A549 (cell line): Measurements from ENCODE around the gene ISG15. TPM values are rescaled to one million over a fixed set of nuclear protein-coding genes. Genes with fewer than 3 reads are reported as not detected.
A peak's percentile ranks its signal among the peaks of the same experiment; 100 is the strongest.
"Not testable (repeated sequence)": the region's sequence is repeated elsewhere in the genome, so short reads cannot be mapped to it uniquely, and the experiment has no call there.

Experiments used
- ATAC-seq, 2 experiments: fragments of 200-7000 bp in 1 of 2; fragments of >200 bp in 1 of 2; cut with Nextera tagmentation in 1 of 2; cut with Tn5 transposase in 1 of 2; 3 replicates each; pipeline versions ENCODE4 v1.8.0 to v1.9.1; 2018 to 2020; ENCODE audit warnings: mild to moderate bottlenecking in 1 of 2, moderate library complexity in 1 of 2
- CTCF ChIA-PET: fragments of 300-600 bp; sonication (Branson Sonifier 250); formaldehyde crosslinking; extraction: SDS; loops from one replicate; lab custom pipeline; 2021; ENCODE audit warnings: antibody characterized with exemption, inconsistent platforms; lab: Yijun Ruan, JAX
- POLR2A ChIA-PET: fragments of 350-600 bp; formaldehyde crosslinking; extraction: SDS; loops from one replicate; lab custom pipeline; 2021; ENCODE audit warnings: antibody characterized with exemption, inconsistent platforms; lab: Yijun Ruan, JAX
- DNase-seq, 2 experiments: peaks; one replicate each; pipeline versions ENCODE4 v3.0.0 to v3.0.0-alpha.2; 2011 to 2016; ENCODE audit warnings: low read depth in 1 of 2, low spot score in 1 of 2
- FAIRE-seq: peaks from 2 replicates; lab custom pipeline; 2011; peaks lifted over from hg19 to GRCh38; lab: Jason Lieb, UNC
- H3K27ac ChIP-seq, 2 experiments: fragments of >200 bp; sonication (Bioruptor Twin); formaldehyde crosslinking; 3 replicates each; pipeline ENCODE4 v1.5.1; 2016 to 2017
- H3K4me1 ChIP-seq: fragments of >200 bp; sonication (Bioruptor Twin); formaldehyde crosslinking; 3 replicates; pipeline ENCODE4 v1.6.1; 2016
- H3K4me2 ChIP-seq: fragments of >200 bp; sonication (Bioruptor Twin); formaldehyde crosslinking; 3 replicates; pipeline ENCODE4 v1.6.1; 2016
- H3K4me3 ChIP-seq: fragments of >200 bp; sonication (Bioruptor Twin); formaldehyde crosslinking; 3 replicates; pipeline ENCODE4 v1.5.1; 2016
- H3K9me3 ChIP-seq: fragments of >200 bp; sonication (Bioruptor Twin); formaldehyde crosslinking; 3 replicates; pipeline ENCODE4 v1.6.1; 2016
- ATOH8 ChIP-seq: fragments of 250-450 bp; sonication (Bioruptor Pico); IDR thresholded peaks from 2 replicates; pipeline ENCODE4 v1.5.0; 2020; ENCODE audit warnings: low read depth, mild to moderate bottlenecking, moderate library complexity
- EHMT2 ChIP-seq: fragments of 200-600 bp; sonication (generic); IDR thresholded peaks from 2 replicates; pipeline ENCODE4 v1.6.1; 2016; ENCODE audit warnings: antibody characterized with exemption, low read depth, mild to moderate bottlenecking, moderate library complexity
- HMGXB4 ChIP-seq: fragments of 250-450 bp; sonication (Bioruptor Pico); IDR thresholded peaks from 2 replicates; pipeline ENCODE4 v1.5.0; 2021; ENCODE audit warnings: mild to moderate bottlenecking, moderate library complexity, borderline replicate concordance
- HOXA7 ChIP-seq: fragments of 250-450 bp; sonication (Bioruptor Pico); IDR thresholded peaks from 2 replicates; pipeline ENCODE4 v1.5.0; 2020; ENCODE audit warnings: mild to moderate bottlenecking, moderate library complexity
- JUNB ChIP-seq: fragments of >200 bp; sonication (Bioruptor Twin); formaldehyde crosslinking; IDR thresholded peaks from 2 replicates; pipeline ENCODE4 v1.6.1; 2016
- KDM5A ChIP-seq: fragments of 200-600 bp; sonication (generic); IDR thresholded peaks from 2 replicates; pipeline ENCODE4 v1.6.1; 2016; ENCODE audit warnings: antibody characterized with exemption, mild to moderate bottlenecking
- NPAS2 ChIP-seq: fragments of 250-450 bp; sonication (Bioruptor Pico); IDR thresholded peaks from 2 replicates; pipeline ENCODE4 v1.8.0; 2022; ENCODE audit warnings: mild to moderate bottlenecking, moderate library complexity, borderline replicate concordance
- RAD21 ChIP-seq, 2 experiments: fragments of >200 bp in 1 of 2; sonication (Bioruptor Twin) in 1 of 2; formaldehyde crosslinking in 1 of 2; IDR thresholded peaks in 1 of 2; conservative IDR thresholded peaks in 1 of 2; 2 replicates in 1 of 2; 3 replicates in 1 of 2; pipeline ENCODE4 v1.6.1; 2012 to 2018; ENCODE audit warnings: inconsistent platforms in 1 of 2
- RFX5 ChIP-seq: fragments of 450-650 bp; IDR thresholded peaks from 2 replicates; pipeline ENCODE4 v1.7.1; 2014; ENCODE audit warnings: antibody characterized with exemption, mild to moderate bottlenecking, moderate library complexity
- SMC3 ChIP-seq: fragments of >200 bp; sonication (Bioruptor Twin); formaldehyde crosslinking; IDR thresholded peaks from 3 replicates; pipeline ENCODE4 v1.6.1; 2018; ENCODE audit warnings: inconsistent platforms
- ZSCAN20 ChIP-seq: fragments of 250-450 bp; sonication (Bioruptor Pico); IDR thresholded peaks from 2 replicates; pipeline ENCODE4 v1.8.0; 2022; ENCODE audit warnings: mild to moderate bottlenecking, moderate library complexity
- WGBS: methylation state at CpG from one replicate; pipeline ENCODE4 v1.1.6; 2017; ENCODE audit errors: missing lambda C conversion rate; 5-methylcytosine and 5-hydroxymethylcytosine counted together
- polyA plus RNA-seq, 4 experiments: library from polyadenylated mRNA; depleted of rRNA in 3 of 4; stranded (reverse); fragments of >200 nt; fragmentation: RNase III in 1 of 4; extraction: RNeasy Plus Mini Kit Qiagen cat#74134 plus additional on column Dnase treatment in 1 of 4; gene quantifications; 2 replicates in 3 of 4; 3 replicates in 1 of 4; pipeline ENCODE4 v1.2.3, GENCODE V29; 2011 to 2017
- TF ChIP-seq, protein P1 (sequence below): fragments of 200-600 bp; sonication (generic); IDR thresholded peaks from 2 replicates; pipeline ENCODE4 v1.6.1; 2016; ENCODE audit warnings: antibody characterized with exemption, mild to moderate bottlenecking, moderate library complexity
- TF ChIP-seq, protein P2 (sequence below): fragments of >200 bp; sonication (Bioruptor Twin); formaldehyde crosslinking; IDR thresholded peaks from 3 replicates; pipeline ENCODE4 v1.5.1; 2016
- TF ChIP-seq, protein P3 (sequence below): IDR thresholded peaks from 2 replicates; pipeline ENCODE4 v1.6.1; 2012; ENCODE audit warnings: low read depth, borderline replicate concordance

The ISG15 gene
- polyA plus RNA-seq, 2 of the 4 experiments (the other 2 are of a cell fraction): 4.6 to 11.2 TPM

DNA sequence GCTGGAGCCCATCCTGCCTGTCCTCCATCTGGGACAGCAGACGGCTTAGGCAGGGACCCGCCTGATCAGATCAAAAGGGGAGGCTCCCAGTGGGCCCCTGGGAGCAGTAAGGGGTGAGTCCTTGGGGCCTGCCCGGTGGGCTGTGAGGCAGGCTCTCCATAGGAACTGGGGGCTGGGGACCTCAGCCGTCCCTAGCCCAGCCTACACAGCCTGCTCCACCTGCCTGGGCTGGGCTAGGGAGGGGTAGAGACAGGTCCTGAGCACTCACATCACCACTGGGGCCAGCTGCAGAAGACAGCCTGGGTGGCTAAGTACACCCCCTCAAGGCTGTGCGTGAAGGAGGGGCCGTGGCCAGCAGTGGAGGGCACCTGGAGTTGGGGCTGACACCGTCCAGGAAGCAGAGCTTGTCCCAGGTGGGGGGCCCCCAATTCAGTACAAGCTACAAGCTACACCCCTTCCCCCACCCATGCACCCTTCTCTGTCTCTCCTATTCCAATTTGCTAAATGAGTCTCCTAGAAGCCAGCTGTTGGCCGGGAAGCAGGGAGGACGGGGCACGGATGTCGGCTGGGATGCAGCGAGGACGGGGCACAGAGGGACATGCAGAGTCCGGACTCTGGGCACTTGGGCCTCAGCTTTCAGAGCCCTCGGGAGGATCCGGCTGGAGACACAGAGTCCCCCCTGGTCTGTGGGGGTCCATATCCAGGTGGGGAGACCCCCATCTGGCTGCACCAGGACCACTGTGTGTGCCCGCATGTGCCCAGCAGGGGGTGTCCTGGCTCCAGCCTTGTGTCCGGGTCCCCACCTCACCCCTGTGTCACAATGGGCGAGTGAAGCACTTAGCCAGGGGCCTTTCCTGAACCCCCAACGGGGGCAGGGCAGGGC, 1.7 kb downstream of the ISG15 start:
- DNase-seq (no peak), FAIRE-seq (no peak), ATAC-seq (peak in 1 of 2 experiments; percentile 43; a peak in 3 of 6 replicates)
- no peak overlapping the region for H3K4me3 ChIP-seq
- H3K4me2 ChIP-seq: no peak overlapping the region
- 83% methylated on average over 14 of the region's 20 CpGs for WGBS
- H3K9me3 ChIP-seq: no peaks in the 10 kb centered on the region
- no peak overlapping the region for H3K27ac ChIP-seq
- CTCF ChIA-PET: interaction anchor here (0.7 to 10.5 kb wide), 12 partner anchors 8 to 58 kb away, joined by 3 to 92 read pairs (median 9); no protein-coding TSS in a partner anchor
- POLR2A ChIA-PET: no interaction called here
- TF ChIP-seq, protein P1, sequence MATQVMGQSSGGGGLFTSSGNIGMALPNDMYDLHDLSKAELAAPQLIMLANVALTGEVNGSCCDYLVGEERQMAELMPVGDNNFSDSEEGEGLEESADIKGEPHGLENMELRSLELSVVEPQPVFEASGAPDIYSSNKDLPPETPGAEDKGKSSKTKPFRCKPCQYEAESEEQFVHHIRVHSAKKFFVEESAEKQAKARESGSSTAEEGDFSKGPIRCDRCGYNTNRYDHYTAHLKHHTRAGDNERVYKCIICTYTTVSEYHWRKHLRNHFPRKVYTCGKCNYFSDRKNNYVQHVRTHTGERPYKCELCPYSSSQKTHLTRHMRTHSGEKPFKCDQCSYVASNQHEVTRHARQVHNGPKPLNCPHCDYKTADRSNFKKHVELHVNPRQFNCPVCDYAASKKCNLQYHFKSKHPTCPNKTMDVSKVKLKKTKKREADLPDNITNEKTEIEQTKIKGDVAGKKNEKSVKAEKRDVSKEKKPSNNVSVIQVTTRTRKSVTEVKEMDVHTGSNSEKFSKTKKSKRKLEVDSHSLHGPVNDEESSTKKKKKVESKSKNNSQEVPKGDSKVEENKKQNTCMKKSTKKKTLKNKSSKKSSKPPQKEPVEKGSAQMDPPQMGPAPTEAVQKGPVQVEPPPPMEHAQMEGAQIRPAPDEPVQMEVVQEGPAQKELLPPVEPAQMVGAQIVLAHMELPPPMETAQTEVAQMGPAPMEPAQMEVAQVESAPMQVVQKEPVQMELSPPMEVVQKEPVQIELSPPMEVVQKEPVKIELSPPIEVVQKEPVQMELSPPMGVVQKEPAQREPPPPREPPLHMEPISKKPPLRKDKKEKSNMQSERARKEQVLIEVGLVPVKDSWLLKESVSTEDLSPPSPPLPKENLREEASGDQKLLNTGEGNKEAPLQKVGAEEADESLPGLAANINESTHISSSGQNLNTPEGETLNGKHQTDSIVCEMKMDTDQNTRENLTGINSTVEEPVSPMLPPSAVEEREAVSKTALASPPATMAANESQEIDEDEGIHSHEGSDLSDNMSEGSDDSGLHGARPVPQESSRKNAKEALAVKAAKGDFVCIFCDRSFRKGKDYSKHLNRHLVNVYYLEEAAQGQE: no peak
- TF ChIP-seq RFX5 (no peak), NPAS2 (no peak), SMC3 (peak; percentile 46; the same call in 2 of the 3 replicates), RAD21 (conservative IDR thresholded peaks at IDR 0.05 in 1 of 2, IDR thresholded peaks at IDR 0.05 in 1 of 2) (peak; percentile 62 to 67), ATOH8 (no peak), HOXA7 (no peak), EHMT2 (no peak), JUNB (no peak), ZSCAN20 (no peak), HMGXB4 (CRISPR knock-in tag) (no peak), KDM5A (no peak)
- TF ChIP-seq, protein P2, sequence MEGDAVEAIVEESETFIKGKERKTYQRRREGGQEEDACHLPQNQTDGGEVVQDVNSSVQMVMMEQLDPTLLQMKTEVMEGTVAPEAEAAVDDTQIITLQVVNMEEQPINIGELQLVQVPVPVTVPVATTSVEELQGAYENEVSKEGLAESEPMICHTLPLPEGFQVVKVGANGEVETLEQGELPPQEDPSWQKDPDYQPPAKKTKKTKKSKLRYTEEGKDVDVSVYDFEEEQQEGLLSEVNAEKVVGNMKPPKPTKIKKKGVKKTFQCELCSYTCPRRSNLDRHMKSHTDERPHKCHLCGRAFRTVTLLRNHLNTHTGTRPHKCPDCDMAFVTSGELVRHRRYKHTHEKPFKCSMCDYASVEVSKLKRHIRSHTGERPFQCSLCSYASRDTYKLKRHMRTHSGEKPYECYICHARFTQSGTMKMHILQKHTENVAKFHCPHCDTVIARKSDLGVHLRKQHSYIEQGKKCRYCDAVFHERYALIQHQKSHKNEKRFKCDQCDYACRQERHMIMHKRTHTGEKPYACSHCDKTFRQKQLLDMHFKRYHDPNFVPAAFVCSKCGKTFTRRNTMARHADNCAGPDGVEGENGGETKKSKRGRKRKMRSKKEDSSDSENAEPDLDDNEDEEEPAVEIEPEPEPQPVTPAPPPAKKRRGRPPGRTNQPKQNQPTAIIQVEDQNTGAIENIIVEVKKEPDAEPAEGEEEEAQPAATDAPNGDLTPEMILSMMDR: peak; percentile 39; the same call in 2 of the 3 replicates
- TF ChIP-seq, protein P3, sequence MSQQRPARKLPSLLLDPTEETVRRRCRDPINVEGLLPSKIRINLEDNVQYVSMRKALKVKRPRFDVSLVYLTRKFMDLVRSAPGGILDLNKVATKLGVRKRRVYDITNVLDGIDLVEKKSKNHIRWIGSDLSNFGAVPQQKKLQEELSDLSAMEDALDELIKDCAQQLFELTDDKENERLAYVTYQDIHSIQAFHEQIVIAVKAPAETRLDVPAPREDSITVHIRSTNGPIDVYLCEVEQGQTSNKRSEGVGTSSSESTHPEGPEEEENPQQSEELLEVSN: no peak
- H3K4me1 ChIP-seq: peaks cover 9% of the 10 kb centered on the region; the same call in 1 of the 3 replicates

DNA sequence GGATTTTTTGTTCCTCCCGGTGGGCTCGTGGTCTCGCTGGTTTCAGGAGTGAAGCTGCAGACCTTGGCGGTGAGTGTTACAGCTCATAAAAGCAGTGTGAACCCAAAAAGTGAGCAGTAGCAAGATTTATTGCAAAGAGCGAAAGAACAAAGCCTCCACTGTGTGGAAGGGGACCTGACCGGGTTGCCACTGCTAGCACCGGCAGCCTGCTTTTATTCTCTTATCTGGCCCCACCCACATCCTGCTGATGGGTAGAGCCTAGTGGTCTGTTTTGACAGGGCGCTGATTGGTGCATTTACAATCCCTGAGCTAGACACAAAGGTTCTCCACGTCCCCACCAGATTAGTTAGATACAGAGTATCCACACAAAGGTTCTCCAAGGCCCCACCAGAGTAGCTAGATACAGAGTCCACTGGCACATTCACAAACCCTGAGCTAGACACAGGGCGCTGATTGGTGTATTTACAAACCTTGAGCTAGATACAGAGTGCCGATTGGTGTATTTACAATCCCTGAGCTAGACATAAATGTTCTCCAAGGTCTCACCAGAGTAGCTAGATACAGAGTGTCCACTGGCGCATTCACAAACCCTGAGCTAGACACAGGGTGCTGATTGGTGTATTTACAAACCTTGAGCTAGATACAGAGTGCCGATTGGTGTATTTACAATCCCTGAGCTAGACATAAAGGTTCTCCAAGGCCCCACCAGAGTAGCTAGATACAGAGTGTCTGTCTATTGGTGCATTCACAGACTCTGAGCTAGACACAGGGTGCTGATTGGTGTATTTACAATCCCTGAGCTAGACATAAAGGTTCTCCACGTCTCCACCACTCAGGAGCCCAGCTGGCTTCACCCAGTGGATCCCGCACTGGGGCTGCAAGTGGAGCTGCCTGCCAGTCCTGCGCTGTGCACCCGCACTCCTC, 4.4 kb downstream of the ISG15 start:
- WGBS: 87% methylated on average over 12 of the region's 17 CpGs
- H3K9me3 ChIP-seq, ATAC-seq, DNase-seq, FAIRE-seq, H3K27ac ChIP-seq, H3K4me3 ChIP-seq, H3K4me2 ChIP-seq: not testable (repeated sequence)
- POLR2A ChIA-PET: interaction anchor here (0.7 kb wide), 1 partner anchor 105 kb away, joined by 3 read pairs; no protein-coding TSS in a partner anchor
- H3K4me1 ChIP-seq: peaks cover 21% of the 10 kb centered on the region
- CTCF ChIA-PET: interaction anchor here (1.1 to 10.5 kb wide), 8 partner anchors 8 to 46 kb away, joined by 3 to 92 read pairs (median 24); no protein-coding TSS in a partner anchor

DNA sequence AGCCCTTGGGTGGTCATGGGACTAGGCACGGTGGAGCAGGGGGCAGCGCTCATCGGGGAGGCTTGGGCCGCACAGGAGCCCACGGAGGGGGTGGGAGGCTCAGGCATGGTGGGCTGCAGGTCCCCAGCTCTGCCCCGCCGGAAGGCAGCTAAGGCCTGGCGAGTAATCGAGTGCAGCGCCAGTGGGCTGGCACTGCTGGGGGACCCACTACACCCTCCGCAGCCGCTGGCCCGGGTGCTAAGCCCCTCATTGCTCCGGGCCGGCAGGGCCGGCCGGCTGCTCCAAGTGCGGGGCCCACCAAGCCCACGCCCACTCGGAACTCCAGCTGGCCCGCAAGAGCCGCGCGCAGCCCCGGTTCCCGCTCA, 5.0 kb downstream of the ISG15 start:
- FAIRE-seq, ATAC-seq, DNase-seq, H3K4me3 ChIP-seq, POLR2A ChIA-PET, H3K4me2 ChIP-seq, H3K27ac ChIP-seq, H3K9me3 ChIP-seq: not testable (repeated sequence)
- CTCF ChIA-PET: interaction anchor here (1.0 to 10.5 kb wide), 10 partner anchors 8 to 53 kb away, joined by 3 to 92 read pairs (median 4); no protein-coding TSS in a partner anchor
- WGBS: no CpG with 5 or more reads among the region's 26 CpGs
- H3K4me1 ChIP-seq: peaks cover 28% of the 10 kb centered on the region
